ENCODE data around the gene MYH3.
"Not testable (repeated sequence)": the region's sequence is repeated elsewhere in the genome, so short reads cannot be mapped to it uniquely, and the experiment has no call there.

MYH3 gene

GRCh38 chr17:10657148-10657547, at the start of gene MYH3:
TSS of gene MYH3 (minus strand) at chr17:10657309. CDS start at chr17:10655064, 2,245 bp downstream.
- DNase-seq (ENCODE audit: low spot score), result no peak

DNA sequence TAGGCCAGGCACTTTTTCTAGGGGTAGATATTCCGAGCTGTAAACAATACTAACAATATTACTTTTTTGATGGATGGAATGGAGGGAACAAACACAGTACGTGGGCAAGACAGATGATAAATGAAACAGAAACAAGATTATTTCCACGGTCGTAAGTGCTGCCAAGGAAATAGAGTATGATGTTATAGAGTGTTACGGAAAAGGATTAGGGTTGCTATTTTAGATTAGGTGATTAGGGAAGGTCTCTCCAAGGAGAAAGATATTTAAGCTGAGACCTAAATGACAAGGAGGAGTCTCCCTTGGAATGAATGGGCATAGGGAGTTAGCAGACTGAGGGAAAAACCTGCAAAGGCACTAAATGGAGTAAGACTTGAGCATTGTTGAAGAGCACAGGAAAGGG, 48.6 kb upstream of the MYH3 start:
- DNase-seq (ENCODE audit: low spot score), result no peak

DNA sequence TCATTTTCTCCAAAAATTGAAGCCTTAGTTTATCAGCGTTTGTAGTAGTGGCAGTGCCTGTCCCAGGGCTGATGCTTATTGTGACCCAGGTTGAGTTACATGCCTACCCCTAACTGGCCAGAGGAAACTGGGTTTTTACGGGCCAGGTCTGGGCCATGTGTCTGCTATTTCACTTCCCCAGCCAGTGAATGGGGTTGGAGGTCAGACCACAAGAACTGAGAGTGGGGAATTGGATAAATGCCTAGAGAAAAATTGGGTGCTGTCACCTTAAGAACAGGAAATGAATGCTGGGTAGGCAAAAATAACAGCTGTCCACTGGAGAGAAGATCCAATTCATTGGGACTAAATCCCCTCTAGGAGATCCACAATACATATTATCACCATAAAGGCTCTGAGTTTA, 45.5 kb upstream of the MYH3 start:
- peak; percentile 2 for DNase-seq (ENCODE audit: low spot score)

GRCh38 chr17:10699856-10700255, 42.7 kb upstream of the MYH3 start:
- DNase-seq (ENCODE audit: low spot score), result no peak

DNA sequence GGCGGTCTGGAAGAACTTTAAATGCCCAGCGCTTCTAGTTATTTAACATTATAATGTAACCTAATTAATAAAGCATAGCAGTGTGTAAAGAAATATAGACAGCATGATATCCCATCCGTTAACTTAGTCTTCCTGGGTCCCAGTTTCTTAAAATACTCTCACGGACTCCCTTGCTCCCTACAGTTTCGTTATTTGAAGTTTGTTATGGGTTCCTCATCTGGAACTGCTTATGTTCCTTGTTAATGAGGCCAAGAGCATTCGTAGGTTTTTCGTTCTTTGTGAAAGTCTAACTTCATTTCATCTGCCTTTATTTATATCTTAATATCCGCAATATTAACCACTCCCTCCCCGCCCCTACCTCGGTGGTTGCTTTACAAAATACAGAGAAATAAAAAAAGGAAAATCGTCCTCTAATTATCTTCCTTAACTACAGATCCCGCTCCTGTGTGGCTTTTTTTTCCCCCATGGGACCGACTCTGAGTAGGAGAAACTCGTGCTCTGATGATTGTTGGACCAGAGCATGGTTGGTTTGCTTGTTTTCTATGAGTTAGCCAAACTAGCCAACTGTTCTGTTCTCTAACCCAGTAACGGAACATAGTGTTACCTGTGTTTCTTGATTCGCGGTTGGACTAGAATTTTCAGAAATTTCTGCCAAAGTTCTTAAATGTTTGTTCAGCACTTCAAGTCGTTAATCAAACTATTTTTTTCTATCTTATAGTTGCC, 41.1 kb upstream of the MYH3 start:
- no peak for DNase-seq (ENCODE audit: low spot score)

GRCh38 chr17:10697092-10698081, 40.3 kb upstream of the MYH3 start, which contains the start of the genes ADPRM and SCO1:
TSS of gene ADPRM (plus strand) at chr17:10697594. CDS start at chr17:10704927, 7,333 bp downstream.
TSS of gene SCO1 (minus strand) at chr17:10697533. CDS start at chr17:10697507, 26 bp downstream.
- DNase-seq (ENCODE audit: low spot score), result peak; percentile 93

DNA sequence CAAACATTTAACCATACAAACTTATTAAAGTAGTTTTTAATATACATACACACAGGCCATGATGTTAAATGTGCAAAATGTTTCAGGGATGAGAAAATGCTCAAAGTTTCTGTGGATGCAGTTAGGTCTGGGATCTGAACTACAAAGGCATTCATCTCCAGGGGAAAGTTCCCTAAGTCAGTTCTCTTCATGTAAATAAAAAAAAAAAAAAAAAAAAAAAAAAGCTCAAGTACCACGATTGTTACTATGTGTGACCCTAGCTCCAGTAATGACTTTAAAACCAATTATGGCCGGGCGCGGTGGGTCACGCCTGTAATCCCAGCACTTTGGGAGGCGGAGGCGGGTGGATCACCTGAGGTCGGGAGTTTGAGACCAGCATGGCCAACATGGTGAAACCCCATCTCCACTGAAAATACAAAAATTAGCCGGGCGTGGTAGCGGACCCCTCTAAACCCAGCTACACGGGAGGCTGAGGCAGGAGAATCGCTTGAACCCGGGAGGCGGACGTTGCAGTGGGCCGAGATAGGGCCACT, 38.8 kb upstream of the MYH3 start:
- not testable (repeated sequence) for DNase-seq (ENCODE audit: low spot score)

- DNase-seq (ENCODE audit: low spot score), result no peak
These were observed 30.4 kb upstream of the MYH3 start for GRCh38 chr17:10687499-10687898.

DNA sequence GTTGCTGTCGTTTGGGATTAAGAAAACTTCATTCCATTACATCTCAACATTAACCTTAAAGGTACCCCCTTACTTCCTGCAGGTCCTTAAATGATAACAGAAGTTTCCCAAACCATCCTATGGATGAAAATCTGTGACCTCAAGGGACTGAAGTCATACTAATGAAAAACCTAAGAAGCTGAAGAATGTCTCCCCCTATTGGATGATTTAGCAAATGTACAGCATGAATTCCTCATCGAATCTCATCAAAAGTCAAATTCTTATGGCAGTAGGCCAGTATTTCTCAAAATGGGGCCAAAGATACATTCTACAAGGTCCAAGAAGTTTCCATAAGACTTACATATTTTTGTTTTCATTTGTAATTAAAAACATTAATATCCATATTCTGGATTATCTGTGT, 26.7 kb upstream of the MYH3 start:
- DNase-seq (ENCODE audit: low spot score), result no peak

DNA sequence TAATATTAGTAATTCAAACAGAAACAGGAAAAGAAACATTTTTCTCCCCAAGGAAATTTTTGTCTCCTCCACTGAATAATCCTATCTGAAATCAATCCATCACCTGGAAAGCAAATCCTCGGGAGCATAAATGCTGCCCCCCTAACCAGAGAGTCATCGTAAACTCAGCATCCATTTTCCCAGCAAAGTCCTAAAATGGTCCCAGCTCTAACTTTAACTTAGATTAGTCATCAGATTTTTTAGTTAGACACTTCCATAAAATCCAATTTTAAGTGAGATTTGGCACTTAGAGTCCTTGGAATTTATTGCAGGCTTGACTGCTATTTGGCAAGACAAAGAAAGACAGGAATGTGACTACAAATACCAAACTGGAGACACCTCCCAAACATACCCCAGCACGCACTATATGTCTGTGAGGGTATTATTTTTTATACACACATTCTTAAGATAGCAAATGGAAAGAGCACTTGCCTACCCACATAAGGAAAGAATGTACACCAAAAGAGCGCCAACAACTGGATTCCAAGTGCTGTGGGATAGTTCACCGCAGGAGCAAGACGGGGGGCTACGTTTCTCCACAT, 24.8 kb upstream of the MYH3 start:
- no peak for DNase-seq (ENCODE audit: low spot score)

DNA sequence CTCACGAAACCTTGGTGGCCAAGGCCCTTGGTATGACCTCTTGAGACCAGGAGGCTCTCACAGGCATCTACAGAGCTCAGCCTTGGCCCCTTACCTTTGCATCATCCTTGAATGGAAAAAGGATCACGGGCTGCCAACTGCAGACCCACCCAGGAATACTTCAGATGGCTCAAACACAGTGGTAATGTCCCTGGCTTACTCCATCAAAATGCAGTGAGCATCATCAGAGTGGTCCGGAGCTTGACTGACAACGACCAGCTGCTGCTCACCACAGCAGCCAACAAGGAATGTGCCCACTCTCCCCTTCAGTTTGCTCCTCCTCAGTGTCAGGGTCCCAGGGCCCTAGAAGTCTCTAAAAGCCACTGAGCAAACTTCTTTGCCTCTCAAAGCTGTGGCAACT, 17.6 kb upstream of the MYH3 start:
- no peak for DNase-seq (ENCODE audit: low spot score)

DNA sequence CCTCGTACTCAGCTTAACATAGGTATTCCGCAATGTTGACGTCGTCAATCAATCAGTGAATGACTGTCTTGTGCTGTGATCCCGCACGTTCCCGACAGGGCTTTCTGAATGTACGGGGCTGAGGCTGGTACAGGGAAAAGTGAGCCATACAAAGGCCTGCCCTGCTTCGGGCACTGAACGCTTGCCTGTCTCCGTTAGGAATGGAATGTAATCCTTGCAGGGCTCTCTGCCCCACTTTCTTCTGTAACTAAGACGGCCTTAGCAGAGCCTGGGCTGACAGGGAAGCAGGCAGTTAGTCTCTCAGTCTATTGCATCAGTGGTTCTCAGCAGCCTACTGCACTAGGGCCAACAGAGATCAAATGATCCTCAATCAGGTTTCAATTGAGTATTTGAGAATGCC, 16.2 kb upstream of the MYH3 start:
- DNase-seq (ENCODE audit: low spot score), result no peak

- no peak for DNase-seq (ENCODE audit: low spot score)
These were observed 11.7 kb upstream of the MYH3 start for GRCh38 chr17:10668775-10669174.

- no peak for DNase-seq (ENCODE audit: low spot score)
These were observed 9.8 kb upstream of the MYH3 start for GRCh38 chr17:10666906-10667305.

DNA sequence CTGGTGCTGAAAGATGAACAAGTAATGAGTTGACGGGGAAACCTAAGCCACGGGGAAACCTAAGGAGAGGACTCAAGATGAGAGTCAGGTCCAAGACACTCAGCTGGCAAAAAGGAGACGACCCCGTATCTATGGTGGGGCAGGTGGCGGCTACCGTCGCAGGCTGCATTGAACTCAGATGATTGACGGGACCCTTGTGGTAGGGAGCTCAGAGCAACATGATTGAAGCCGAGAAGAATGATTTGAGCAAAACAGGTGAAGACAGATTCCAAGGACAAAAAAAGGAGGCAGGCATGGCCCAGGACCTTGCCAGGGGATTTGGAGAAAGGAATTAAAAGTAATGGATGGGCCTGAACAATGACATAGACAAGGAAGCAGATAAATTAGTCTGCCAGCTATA, 7.5 kb upstream of the MYH3 start:
- DNase-seq (ENCODE audit: low spot score), result no peak

DNA sequence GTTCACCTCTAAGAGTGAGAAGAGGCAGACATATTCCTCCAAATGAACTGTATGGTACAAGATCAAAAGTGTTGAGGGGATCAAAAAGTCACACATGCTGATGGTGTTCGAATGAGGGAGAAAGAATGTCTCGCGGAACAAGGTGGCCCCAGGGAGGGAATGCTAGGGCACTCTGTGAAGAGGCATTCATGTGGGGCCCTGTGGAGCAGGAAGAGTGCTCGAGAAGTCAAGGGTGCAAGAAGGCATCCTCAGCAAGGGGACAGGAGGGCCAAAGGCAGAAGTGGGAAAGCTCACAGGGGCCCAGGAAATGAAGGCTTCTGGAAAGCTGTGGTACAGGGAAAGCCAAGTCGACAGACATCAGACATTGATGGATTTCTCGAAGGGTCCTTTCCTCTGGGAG, 6.1 kb upstream of the MYH3 start:
- DNase-seq (ENCODE audit: low spot score), result no peak

GRCh38 chr17:10661437-10661836, 4.3 kb upstream of the MYH3 start:
- no peak for DNase-seq (ENCODE audit: low spot score)

- no peak for DNase-seq (ENCODE audit: low spot score)
These were observed 770 bp upstream of the MYH3 start for GRCh38 chr17:10657879-10658278.

DNA sequence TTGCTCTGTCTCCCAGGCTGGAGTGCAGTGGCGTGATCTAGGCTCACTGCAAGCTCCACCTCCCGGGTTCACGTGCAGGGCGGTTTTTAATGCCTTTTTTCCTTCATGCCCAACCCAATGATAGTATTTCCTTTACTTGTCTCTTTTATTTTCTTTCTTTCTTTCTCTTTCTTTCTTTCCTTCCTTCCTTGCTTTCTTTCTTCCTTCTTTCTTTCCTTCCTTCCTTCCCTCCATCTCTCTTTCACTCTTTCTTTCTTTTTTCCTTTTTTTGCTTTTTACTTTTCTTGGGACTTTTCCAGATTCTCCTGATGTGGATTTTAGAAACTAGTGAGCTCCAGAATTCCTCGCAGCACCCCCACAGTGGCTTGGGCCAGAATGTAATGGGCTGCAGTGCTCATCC, 3.1 kb downstream of the MYH3 start:
- DNase-seq (ENCODE audit: low spot score), result no peak

DNA sequence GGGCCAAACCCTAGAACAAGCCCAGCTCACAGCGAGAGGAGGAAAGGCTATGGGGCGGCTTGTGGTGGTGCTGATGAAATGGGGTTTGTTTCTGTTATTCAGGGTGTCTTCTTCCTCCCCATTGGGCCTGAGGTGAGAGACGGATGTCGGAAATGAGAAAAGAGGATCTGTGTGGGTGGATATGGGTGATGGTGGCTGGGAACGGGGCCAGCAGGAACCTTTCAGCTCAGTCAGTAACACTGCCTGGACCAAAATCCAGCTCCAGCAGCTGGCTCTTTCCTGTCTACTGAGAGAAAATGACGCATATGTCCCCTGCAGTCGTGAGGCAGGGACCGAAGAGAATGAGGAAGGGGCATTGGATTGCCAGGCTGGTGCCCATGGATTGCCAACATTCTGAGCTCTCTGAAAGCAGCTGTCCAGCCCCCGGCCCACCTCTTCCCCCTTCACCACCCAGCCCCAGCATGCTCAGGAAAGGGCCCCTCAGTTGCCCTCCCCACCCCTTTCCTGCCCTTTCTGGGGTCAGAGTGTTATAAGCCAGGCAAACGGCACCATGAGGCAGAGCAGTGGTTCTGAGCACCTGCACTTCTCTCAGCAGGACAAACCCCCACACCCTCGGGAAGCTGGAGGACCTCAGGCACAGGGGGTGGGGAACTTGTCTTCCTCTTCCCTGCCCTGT, 4.0 kb downstream of the MYH3 start:
- peak; percentile 15 for DNase-seq (ENCODE audit: low spot score)

DNA sequence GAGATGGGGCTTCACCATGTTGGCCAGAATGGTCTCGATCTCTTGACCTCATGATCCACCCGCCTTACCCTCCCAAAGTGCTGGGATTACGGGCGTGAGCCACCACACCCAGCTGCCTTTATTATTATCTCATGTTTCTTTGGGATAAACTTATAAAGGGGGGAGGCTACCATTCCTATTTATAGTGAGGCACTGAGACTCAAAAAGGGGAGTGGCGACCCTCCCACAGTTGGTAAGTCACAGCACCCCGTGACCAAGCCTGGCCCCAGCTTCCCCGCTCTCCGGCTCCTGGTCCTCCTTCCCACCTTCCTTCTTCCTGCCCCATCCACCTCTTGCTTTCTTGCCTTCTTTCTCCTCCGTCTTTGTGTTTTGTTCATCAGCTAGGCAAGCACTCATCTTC, 5.2 kb downstream of the MYH3 start:
- DNase-seq (ENCODE audit: low spot score), result no peak

- DNase-seq (ENCODE audit: low spot score), result no peak
These were observed 7.5 kb downstream of the MYH3 start for GRCh38 chr17:10649602-10650001.

Data from globus pallidus (tissue), 1 donor.